GM23338 (cell line): ENCODE data around the gene DHRSX.

Source experiments
- CREB1 ChIP-seq: fragments of 250-450 bp; sonication (Bioruptor Pico); IDR thresholded peaks from 2 replicates; pipeline ENCODE4 v1.5.0; 2020; ENCODE audit warnings: low read depth, mild to moderate bottlenecking, moderate library complexity
- EZH2 ChIP-seq: fragments of 200-600 bp; sonication (generic); IDR thresholded peaks from one replicate; pipeline ENCODE4 v1.8.0; 2017; ENCODE audit warnings: antibody characterized with exemption, mild to moderate bottlenecking, low read depth; ENCODE audit not compliant: unreplicated experiment
- EZH2phosphoT487 ChIP-seq: fragments of 200-600 bp; sonication (generic); IDR thresholded peaks from one replicate; pipeline ENCODE4 v1.8.1; 2018; ENCODE audit warnings: antibody characterized with exemption; ENCODE audit not compliant: unreplicated experiment
- JUNB ChIP-seq: IDR thresholded peaks from one replicate; pipeline ENCODE4 v1.6.1; 2016; ENCODE audit warnings: antibody characterized with exemption; ENCODE audit not compliant: unreplicated experiment
- NANOG ChIP-seq: IDR thresholded peaks from 2 replicates; pipeline ENCODE4 v1.6.1; 2016; ENCODE audit warnings: antibody characterized with exemption, borderline replicate concordance
- POLR2AphosphoS5 ChIP-seq: IDR thresholded peaks from 2 replicates; pipeline ENCODE4 v1.6.1; 2016; ENCODE audit warnings: antibody characterized with exemption, low read depth
- STAT1 ChIP-seq: IDR thresholded peaks from one replicate; pipeline ENCODE4 v1.6.1; 2016; ENCODE audit warnings: antibody characterized with exemption; ENCODE audit not compliant: unreplicated experiment
- ZNF114 ChIP-seq: fragments of 250-450 bp; sonication (Bioruptor Pico); IDR thresholded peaks from 2 replicates; pipeline ENCODE4 v1.5.0; 2020; ENCODE audit warnings: mild to moderate bottlenecking, moderate library complexity
- ZNF331 ChIP-seq: fragments of 250-450 bp; sonication (Bioruptor Pico); IDR thresholded peaks from 2 replicates; pipeline ENCODE4 v1.5.0; 2020; ENCODE audit warnings: low read depth, mild to moderate bottlenecking, moderate library complexity
- TF ChIP-seq, protein P1 (sequence below), 2 experiments: fragments of 200-600 bp in 1 of 2; sonication (generic) in 1 of 2; conservative IDR thresholded peaks; 2 replicates each; pipeline versions ENCODE4 v1.5.1 to v1.6.1; 2016 to 2017; ENCODE audit warnings: antibody characterized with exemption in 2 of 2, low read depth in 2 of 2, mild to moderate bottlenecking in 2 of 2, moderate library complexity in 1 of 2
- TF ChIP-seq, protein P2 (sequence below): IDR thresholded peaks from one replicate; pipeline ENCODE4 v1.6.1; 2018; ENCODE audit warnings: antibody characterized with exemption; ENCODE audit not compliant: unreplicated experiment
- TF ChIP-seq, protein P3 (sequence below): IDR thresholded peaks from 2 replicates; pipeline ENCODE4 v1.6.1; 2016; ENCODE audit warnings: antibody characterized with exemption

DNA sequence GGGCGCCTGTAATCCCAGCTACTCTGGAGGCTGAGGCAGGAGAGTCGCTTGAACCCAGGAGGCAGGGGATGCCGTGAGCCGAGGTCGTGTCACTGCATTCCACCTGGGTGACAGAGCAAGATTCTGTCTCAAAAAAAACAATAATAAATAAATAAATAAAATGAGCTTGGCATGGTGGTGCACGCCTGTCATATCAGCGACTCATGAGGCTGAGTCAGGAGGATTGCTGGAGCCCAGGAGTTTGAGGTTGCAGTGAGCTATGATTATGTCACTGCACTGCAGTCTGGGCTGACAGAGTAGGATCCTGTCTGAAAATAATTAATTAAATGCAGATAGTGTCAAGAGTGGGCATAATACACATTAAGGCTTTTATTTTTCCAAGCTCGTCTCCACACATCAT lies 77.5 kb downstream of the DHRSX start:
- TF ChIP-seq, protein P1, sequence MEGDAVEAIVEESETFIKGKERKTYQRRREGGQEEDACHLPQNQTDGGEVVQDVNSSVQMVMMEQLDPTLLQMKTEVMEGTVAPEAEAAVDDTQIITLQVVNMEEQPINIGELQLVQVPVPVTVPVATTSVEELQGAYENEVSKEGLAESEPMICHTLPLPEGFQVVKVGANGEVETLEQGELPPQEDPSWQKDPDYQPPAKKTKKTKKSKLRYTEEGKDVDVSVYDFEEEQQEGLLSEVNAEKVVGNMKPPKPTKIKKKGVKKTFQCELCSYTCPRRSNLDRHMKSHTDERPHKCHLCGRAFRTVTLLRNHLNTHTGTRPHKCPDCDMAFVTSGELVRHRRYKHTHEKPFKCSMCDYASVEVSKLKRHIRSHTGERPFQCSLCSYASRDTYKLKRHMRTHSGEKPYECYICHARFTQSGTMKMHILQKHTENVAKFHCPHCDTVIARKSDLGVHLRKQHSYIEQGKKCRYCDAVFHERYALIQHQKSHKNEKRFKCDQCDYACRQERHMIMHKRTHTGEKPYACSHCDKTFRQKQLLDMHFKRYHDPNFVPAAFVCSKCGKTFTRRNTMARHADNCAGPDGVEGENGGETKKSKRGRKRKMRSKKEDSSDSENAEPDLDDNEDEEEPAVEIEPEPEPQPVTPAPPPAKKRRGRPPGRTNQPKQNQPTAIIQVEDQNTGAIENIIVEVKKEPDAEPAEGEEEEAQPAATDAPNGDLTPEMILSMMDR (conservative IDR thresholded peaks at IDR 0.05; ENCODE audit: low read depth in 2 of 2) = no peak
- no peak for TF ChIP-seq EZH2
- TF ChIP-seq, protein P2, sequence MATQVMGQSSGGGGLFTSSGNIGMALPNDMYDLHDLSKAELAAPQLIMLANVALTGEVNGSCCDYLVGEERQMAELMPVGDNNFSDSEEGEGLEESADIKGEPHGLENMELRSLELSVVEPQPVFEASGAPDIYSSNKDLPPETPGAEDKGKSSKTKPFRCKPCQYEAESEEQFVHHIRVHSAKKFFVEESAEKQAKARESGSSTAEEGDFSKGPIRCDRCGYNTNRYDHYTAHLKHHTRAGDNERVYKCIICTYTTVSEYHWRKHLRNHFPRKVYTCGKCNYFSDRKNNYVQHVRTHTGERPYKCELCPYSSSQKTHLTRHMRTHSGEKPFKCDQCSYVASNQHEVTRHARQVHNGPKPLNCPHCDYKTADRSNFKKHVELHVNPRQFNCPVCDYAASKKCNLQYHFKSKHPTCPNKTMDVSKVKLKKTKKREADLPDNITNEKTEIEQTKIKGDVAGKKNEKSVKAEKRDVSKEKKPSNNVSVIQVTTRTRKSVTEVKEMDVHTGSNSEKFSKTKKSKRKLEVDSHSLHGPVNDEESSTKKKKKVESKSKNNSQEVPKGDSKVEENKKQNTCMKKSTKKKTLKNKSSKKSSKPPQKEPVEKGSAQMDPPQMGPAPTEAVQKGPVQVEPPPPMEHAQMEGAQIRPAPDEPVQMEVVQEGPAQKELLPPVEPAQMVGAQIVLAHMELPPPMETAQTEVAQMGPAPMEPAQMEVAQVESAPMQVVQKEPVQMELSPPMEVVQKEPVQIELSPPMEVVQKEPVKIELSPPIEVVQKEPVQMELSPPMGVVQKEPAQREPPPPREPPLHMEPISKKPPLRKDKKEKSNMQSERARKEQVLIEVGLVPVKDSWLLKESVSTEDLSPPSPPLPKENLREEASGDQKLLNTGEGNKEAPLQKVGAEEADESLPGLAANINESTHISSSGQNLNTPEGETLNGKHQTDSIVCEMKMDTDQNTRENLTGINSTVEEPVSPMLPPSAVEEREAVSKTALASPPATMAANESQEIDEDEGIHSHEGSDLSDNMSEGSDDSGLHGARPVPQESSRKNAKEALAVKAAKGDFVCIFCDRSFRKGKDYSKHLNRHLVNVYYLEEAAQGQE = no peak
- no peak for TF ChIP-seq POLR2AphosphoS5
- TF ChIP-seq, protein P3, sequence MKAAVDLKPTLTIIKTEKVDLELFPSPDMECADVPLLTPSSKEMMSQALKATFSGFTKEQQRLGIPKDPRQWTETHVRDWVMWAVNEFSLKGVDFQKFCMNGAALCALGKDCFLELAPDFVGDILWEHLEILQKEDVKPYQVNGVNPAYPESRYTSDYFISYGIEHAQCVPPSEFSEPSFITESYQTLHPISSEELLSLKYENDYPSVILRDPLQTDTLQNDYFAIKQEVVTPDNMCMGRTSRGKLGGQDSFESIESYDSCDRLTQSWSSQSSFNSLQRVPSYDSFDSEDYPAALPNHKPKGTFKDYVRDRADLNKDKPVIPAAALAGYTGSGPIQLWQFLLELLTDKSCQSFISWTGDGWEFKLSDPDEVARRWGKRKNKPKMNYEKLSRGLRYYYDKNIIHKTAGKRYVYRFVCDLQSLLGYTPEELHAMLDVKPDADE = no peak
- TF ChIP-seq CREB1 (CRISPR knock-in tag) = no peak
- TF ChIP-seq JUNB = no peak
- no peak for TF ChIP-seq EZH2phosphoT487
- TF ChIP-seq STAT1 = no peak
- no peak for TF ChIP-seq ZNF114 (CRISPR knock-in tag)
- no peak for TF ChIP-seq NANOG
- TF ChIP-seq ZNF331 (CRISPR knock-in tag) = no peak
